Fibroblast of the aortic adventitia (primary cell): ENCODE data around the gene SLC7A6OS. TPM values are rescaled to one million over a fixed set of nuclear protein-coding genes. Genes with fewer than 3 reads are reported as not detected.
A peak's percentile ranks its signal among the peaks of the same experiment; 100 is the strongest.

Source experiments
- DNase-seq: peaks from one replicate; pipeline ENCODE4 v3.0.0-alpha.2; 2010; ENCODE audit warnings: low read depth
- H3K4me3 ChIP-seq: 2 replicates; pipeline ENCODE4 v1.5.1; 2011; ENCODE audit warnings: low read depth, mild to moderate bottlenecking, control low read depth, low read length, moderate library complexity
- CTCF ChIP-seq: IDR thresholded peaks from 2 replicates; pipeline ENCODE4 v1.5.1; 2011; ENCODE audit warnings: mild to moderate bottlenecking, low read length, control low read depth, inconsistent platforms; ENCODE audit not compliant: insufficient read depth
- total RNA-seq: library from RNA; depleted of rRNA; stranded (reverse); fragments of >200 nt; gene quantifications from 2 replicates; pipeline ENCODE4 v1.2.3, GENCODE V29; 2012; ENCODE audit warnings: low replicate concordance

The SLC7A6OS gene
- total RNA-seq, 1 donor: 11.5 TPM

- H3K4me3 ChIP-seq: no peak overlapping the region
- TF ChIP-seq CTCF: no peak
- DNase-seq: no peak
These were observed 42.9 kb downstream of the SLC7A6OS start for GRCh38 chr16:68267612-68268405.

GRCh38 chr16:68265078-68265920 is 45.4 kb downstream of the SLC7A6OS start:
- DNase-seq: peak; percentile 74
- peak overlapping the region; percentile 96 for H3K4me3 ChIP-seq
- TF ChIP-seq CTCF: no peak

GRCh38 chr16:68264128-68265077 is 46.3 kb downstream of the SLC7A6OS start, which contains the start of gene SLC7A6:
SLC7A6 (plus strand) TSS chr16:68264526; CDS start chr16:68274727, 10,201 bp downstream.
- peak; percentile 60 for DNase-seq
- peak; percentile 68 for TF ChIP-seq CTCF
- peak within 1 kb of the TSS; percentile 96 for H3K4me3 ChIP-seq

GRCh38 chr16:68263559-68264127 is 47.1 kb downstream of the SLC7A6OS start:
- TF ChIP-seq CTCF: no peak
- peak overlapping the region; percentile 96 for H3K4me3 ChIP-seq
- DNase-seq: no peak

GRCh38 chr16:68259007-68259825 is 51.5 kb downstream of the SLC7A6OS start:
- no peak for TF ChIP-seq CTCF
- DNase-seq: no peak
- no peak overlapping the region for H3K4me3 ChIP-seq
